HEK293T (cell line): ENCODE results near the gene SELE.

Experiments
- CTCF ChIA-PET: fragments of 350-600 bp; formaldehyde crosslinking; extraction: SDS; loops from one replicate; lab custom pipeline; 2021; ENCODE audit warnings: antibody characterized with exemption, inconsistent platforms; lab: Yijun Ruan, JAX
- POLR2A ChIA-PET: fragments of 350-600 bp; formaldehyde crosslinking; extraction: SDS; loops from one replicate; lab custom pipeline; 2020; ENCODE audit warnings: antibody characterized with exemption, inconsistent platforms; lab: Yijun Ruan, JAX
- DNase-seq: peaks from one replicate; pipeline ENCODE4 v3.0.0; 2012; ENCODE audit warnings: mixed read lengths; ENCODE audit errors: extremely low spot score
- ARNT ChIP-seq: fragments of 450-650 bp; IDR thresholded peaks from 2 replicates; pipeline ENCODE4 v1.6.1; 2017; ENCODE audit warnings: mild to moderate bottlenecking
- BHLHE40 ChIP-seq: fragments of 450-650 bp; IDR thresholded peaks from 2 replicates; pipeline ENCODE4 v1.6.1; 2016; ENCODE audit warnings: mild to moderate bottlenecking, moderate library complexity, borderline replicate concordance
- CTBP1 ChIP-seq: fragments of 450-650 bp; IDR thresholded peaks from 2 replicates; pipeline ENCODE4 v1.6.1; 2016; ENCODE audit warnings: borderline replicate concordance
- ELF4 ChIP-seq: fragments of 450-650 bp; IDR thresholded peaks from 2 replicates; pipeline ENCODE4 v1.6.1; 2017; ENCODE audit warnings: antibody characterized with exemption
- FOXA1 ChIP-seq: fragments of 450-650 bp; IDR thresholded peaks from 2 replicates; pipeline ENCODE4 v1.6.1; 2016; ENCODE audit warnings: mild to moderate bottlenecking
- FOXK2 ChIP-seq: fragments of 450-650 bp; IDR thresholded peaks from 2 replicates; pipeline ENCODE4 v1.6.1; 2016; ENCODE audit warnings: mild to moderate bottlenecking
- FOXM1 ChIP-seq: fragments of 450-650 bp; IDR thresholded peaks from 2 replicates; pipeline ENCODE4 v1.6.1; 2017; ENCODE audit warnings: mild to moderate bottlenecking, borderline replicate concordance
- HDGF ChIP-seq: fragments of 450-650 bp; IDR thresholded peaks from 2 replicates; pipeline ENCODE4 v1.6.1; 2017; ENCODE audit warnings: antibody characterized with exemption, borderline replicate concordance
- L3MBTL2 ChIP-seq: fragments of 450-650 bp; conservative IDR thresholded peaks from 2 replicates; pipeline ENCODE4 v1.6.1; 2016; ENCODE audit warnings: mild to moderate bottlenecking
- LEF1 ChIP-seq: fragments of 450-650 bp; IDR thresholded peaks from 2 replicates; pipeline ENCODE4 v1.6.1; 2017; ENCODE audit warnings: mild to moderate bottlenecking, borderline replicate concordance
- NFRKB ChIP-seq: fragments of 450-650 bp; IDR thresholded peaks from 2 replicates; pipeline ENCODE4 v1.6.1; 2016; ENCODE audit warnings: mild to moderate bottlenecking, moderate library complexity
- PKNOX1 ChIP-seq: fragments of 450-650 bp; IDR thresholded peaks from 2 replicates; pipeline ENCODE4 v1.6.1; 2016
- SP1 ChIP-seq: fragments of 450-650 bp; IDR thresholded peaks from 2 replicates; pipeline ENCODE4 v1.6.1; 2017
- SUZ12 ChIP-seq: fragments of 450-650 bp; IDR thresholded peaks from 2 replicates; pipeline ENCODE4 v1.6.1; 2016; ENCODE audit warnings: mild to moderate bottlenecking
- TARDBP ChIP-seq: fragments of 450-650 bp; IDR thresholded peaks from 2 replicates; pipeline ENCODE4 v1.6.1; 2016
- ZNF384 ChIP-seq: fragments of 450-650 bp; IDR thresholded peaks from 2 replicates; pipeline ENCODE4 v1.6.1; 2016

Gene SELE

DNA sequence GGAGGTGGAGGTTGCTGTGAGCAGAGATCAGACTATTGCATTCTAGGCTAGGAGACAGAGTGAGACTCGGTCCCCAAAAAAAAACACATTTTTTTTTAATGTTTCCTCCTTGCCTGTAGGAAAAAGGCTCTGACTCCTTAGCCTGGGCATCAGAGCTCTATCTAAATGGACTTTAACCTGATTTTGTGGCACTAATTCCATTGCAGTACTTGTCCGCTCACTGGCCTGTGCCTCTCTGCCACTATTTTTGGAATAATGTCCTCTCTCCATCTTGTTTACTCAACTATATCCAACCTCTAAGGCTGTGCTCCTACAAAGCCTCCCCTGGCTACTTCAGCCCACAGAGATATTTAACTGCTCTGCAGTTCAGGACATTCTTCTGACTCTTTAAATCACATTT lies 34.3 kb upstream of the SELE start:
- POLR2A ChIA-PET, result no interaction called here
- CTCF ChIA-PET, result no interaction called here
- DNase-seq, result no peak
- TF ChIP-seq BHLHE40 (no peak), FOXM1 (no peak), PKNOX1 (no peak), FOXK2 (no peak), LEF1 (no peak), NFRKB (no peak), SP1 (no peak), SUZ12 (no peak)

DNA sequence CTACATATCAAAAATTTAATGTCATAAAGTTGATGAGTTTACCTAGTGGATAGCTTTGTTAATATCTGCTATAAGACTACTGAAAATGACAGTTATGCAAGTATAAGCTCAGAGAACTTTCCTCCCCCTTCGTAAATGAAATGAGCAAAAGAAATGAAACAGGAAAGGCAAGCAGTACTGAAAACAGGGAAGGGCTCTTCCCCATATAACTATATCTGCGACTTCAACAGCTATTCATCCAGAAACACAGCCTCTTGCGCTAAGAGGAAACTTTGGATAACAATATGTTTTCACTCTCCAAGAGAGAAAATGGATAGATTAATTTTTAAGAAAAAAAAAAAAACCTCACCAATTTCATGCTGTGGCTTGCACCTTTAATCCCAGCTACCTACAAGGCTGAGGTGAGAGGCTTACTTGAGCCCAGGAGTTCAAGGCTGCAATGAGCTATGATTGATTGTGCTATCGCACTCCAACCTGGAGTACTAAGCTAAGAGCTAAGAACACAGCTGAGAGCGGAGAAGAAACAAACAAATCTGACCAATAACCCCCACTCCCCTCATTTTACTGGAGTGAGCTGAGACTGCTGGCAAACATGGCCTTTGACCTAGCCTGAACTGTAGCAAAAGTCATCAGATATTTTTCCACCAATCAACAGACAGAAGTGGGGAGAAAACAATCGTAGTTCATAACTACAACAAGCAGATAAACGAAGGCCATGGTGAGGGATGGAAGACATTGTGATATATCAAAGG lies 31.9 kb upstream of the SELE start:
- no peak for DNase-seq
- POLR2A ChIA-PET, result no interaction called here
- CTCF ChIA-PET, result interaction anchor here (0.5 to 0.6 kb wide), 2 partner anchors 54 to 131 kb away, joined by 3 read pairs; no protein-coding TSS in a partner anchor
- TF ChIP-seq LEF1 (no peak), TARDBP (no peak), HDGF (no peak)

GRCh38 chr1:169764919-169765318 lies 31.0 kb upstream of the SELE start:
- TF ChIP-seq NFRKB (no peak), PKNOX1 (no peak), CTBP1 (no peak), FOXA1 (no peak), L3MBTL2 (no peak), BHLHE40 (no peak), SP1 (no peak), SUZ12 (no peak), ARNT (no peak), ELF4 (no peak), FOXK2 (no peak), LEF1 (no peak), TARDBP (no peak), FOXM1 (no peak), ZNF384 (no peak)
- POLR2A ChIA-PET, result no interaction called here
- CTCF ChIA-PET, result no interaction called here
- DNase-seq, result no peak

DNA sequence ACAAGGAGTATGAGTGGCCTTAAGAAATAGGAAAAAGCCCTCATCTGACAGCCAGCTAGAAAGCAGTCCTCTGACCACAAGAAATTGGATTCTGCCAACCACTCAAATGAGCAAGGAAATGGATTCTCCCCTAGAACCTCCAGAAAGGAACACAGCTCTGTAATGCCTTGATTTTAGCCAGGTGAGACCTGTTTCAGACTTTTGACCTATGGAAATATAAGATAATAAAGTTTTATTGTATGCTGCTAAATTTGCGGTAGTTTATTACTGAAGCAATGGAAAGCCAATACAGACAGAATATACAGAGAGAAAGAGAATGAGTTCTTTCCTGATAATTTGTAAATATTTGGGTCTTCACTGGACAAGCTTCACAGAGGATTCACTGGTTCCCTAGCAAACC lies 28.8 kb upstream of the SELE start:
- ChIA-PET POLR2A (no interaction called here), CTCF (no interaction called here)
- no peak for DNase-seq
- TF ChIP-seq SP1, result no peak

DNA sequence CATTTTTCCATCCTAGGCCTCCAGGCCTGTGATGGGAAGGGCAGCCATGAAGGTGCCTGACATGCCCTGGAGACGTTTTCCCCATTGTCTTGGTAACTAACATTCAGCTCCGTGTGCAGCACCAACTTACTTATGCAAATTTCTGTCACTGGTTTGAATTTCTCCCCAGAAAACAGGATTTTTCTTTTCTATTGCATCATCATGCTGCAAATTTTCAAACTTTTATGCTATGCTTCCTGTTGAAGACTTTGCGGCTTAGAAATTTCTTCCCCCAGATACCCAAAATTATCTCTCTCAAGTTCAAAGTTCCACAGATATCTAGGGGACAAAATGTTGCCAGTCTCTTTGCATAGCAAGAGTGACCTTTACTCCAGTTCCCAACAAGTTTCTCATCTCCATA lies 25.2 kb upstream of the SELE start:
- CTCF ChIA-PET, result no interaction called here
- POLR2A ChIA-PET, result no interaction called here

DNA sequence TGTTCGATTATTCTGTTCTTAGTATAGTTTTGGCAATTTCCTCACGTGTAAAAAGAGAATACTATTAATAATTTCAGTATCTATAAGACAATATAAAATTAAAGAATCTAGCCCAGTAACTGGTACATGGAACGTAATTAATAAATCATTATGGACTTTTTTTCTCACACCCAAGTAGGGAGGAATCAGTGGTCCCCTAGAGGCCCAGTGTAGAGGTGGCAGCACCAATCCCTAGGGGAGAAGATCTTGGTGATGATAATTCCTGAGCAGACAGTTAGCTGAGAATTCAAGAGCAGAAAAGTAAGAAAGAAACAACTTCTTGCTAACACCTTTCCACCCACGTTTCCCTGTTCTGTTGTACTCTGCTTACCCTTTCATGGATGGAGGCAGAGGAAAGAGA lies 19.7 kb upstream of the SELE start:
- POLR2A ChIA-PET, result no interaction called here
- CTCF ChIA-PET, result no interaction called here
- TF ChIP-seq ZNF384 (no peak), SP1 (no peak), TARDBP (no peak)
- no peak for DNase-seq

More for the DNA sequence above, 25.2 kb upstream of the SELE start:
- TF ChIP-seq HDGF (no peak), SP1 (no peak), SUZ12 (no peak), BHLHE40 (no peak), TARDBP (no peak), LEF1 (no peak), FOXA1 (no peak), CTBP1 (no peak), NFRKB (no peak), ZNF384 (no peak), PKNOX1 (no peak), FOXK2 (no peak), ELF4 (no peak)
- no peak for DNase-seq

GRCh38 chr1:169750041-169750440 lies 16.2 kb upstream of the SELE start:
- no peak for TF ChIP-seq TARDBP
- no peak for TF ChIP-seq SP1
- no peak for TF ChIP-seq L3MBTL2
- TF ChIP-seq ARNT, result no peak
- TF ChIP-seq BHLHE40, result no peak
- no peak for TF ChIP-seq FOXM1
- ChIA-PET CTCF (no interaction called here), POLR2A (no interaction called here)
- no peak for DNase-seq
